H9 (cell line): ENCODE data around the gene TBC1D2. TPM values are rescaled to one million over a fixed set of nuclear protein-coding genes. Genes with fewer than 3 reads are reported as not detected.

Source experiments
- DNase-seq: peaks from one replicate; pipeline ENCODE4 v3.0.0-alpha.2; 2017
- H2AFZ ChIP-seq: one replicate; pipeline ENCODE4 v1.6.1; 2013; ENCODE audit warnings: mild to moderate bottlenecking, low read length, control low read depth, moderate library complexity
- H2AK5ac ChIP-seq: 2 replicates; pipeline ENCODE4 v1.6.1; 2013; ENCODE audit warnings: low read length, control low read depth, mixed read lengths; ENCODE audit not compliant: insufficient read length
- H2BK120ac ChIP-seq: one replicate; pipeline ENCODE4 v1.6.1; 2013; ENCODE audit warnings: low read depth, mild to moderate bottlenecking, low read length, control low read depth, inconsistent platforms; ENCODE audit not compliant: poor library complexity, severe bottlenecking
- H2BK12ac ChIP-seq: 2 replicates; pipeline ENCODE4 v1.6.1; 2013; ENCODE audit warnings: low read length, control low read depth, mixed read lengths, low read depth; ENCODE audit not compliant: insufficient read length
- H2BK15ac ChIP-seq: 2 replicates; pipeline ENCODE4 v1.6.1; 2013; ENCODE audit warnings: low read depth, low read length, control low read depth
- H2BK20ac ChIP-seq: one replicate; pipeline ENCODE4 v1.6.1; 2013; ENCODE audit warnings: low read depth, mild to moderate bottlenecking, low read length, control low read depth, inconsistent platforms; ENCODE audit not compliant: poor library complexity, severe bottlenecking
- H2BK5ac ChIP-seq: 2 replicates; pipeline ENCODE4 v1.6.1; 2013; ENCODE audit warnings: low read length, control low read depth, mixed read lengths; ENCODE audit not compliant: insufficient read length
- H3K14ac ChIP-seq: 2 replicates; pipeline ENCODE4 v1.6.1; 2013; ENCODE audit warnings: low read length, control low read depth; ENCODE audit not compliant: insufficient read depth
- H3K18ac ChIP-seq: 2 replicates; pipeline ENCODE4 v1.6.1; 2013; ENCODE audit warnings: low read depth, mild to moderate bottlenecking, mixed read lengths, low read length, control low read depth; ENCODE audit not compliant: insufficient read length
- H3K23ac ChIP-seq: 2 replicates; pipeline ENCODE4 v1.6.1; 2013; ENCODE audit warnings: low read length, control low read depth, mixed read lengths, low read depth; ENCODE audit not compliant: insufficient read length
- H3K23me2 ChIP-seq: 2 replicates; pipeline ENCODE4 v1.6.1; 2013; ENCODE audit warnings: low read depth, mild to moderate bottlenecking, mixed read lengths, low read length, control low read depth; ENCODE audit not compliant: insufficient read length, poor library complexity, severe bottlenecking
- H3K27ac ChIP-seq: 2 replicates; pipeline ENCODE4 v1.5.1; 2013; ENCODE audit warnings: low read length, control low read depth, mixed read lengths, low read depth; ENCODE audit not compliant: insufficient read length
- H3K27me3 ChIP-seq: 2 replicates; pipeline ENCODE4 v1.6.1; 2013; ENCODE audit warnings: low read length, control low read depth, inconsistent platforms; ENCODE audit not compliant: insufficient read depth
- H3K4ac ChIP-seq: 2 replicates; pipeline ENCODE4 v1.6.1; 2013; ENCODE audit warnings: low read depth, mild to moderate bottlenecking, control low read depth, inconsistent platforms, low read length, moderate library complexity
- H3K4me1 ChIP-seq: 2 replicates; pipeline ENCODE4 v1.6.1; 2013; ENCODE audit warnings: low read length, control low read depth, inconsistent platforms; ENCODE audit not compliant: insufficient read depth
- H3K4me2 ChIP-seq: 2 replicates; pipeline ENCODE4 v1.6.1; 2013; ENCODE audit warnings: low read length, control low read depth, mixed read lengths; ENCODE audit not compliant: insufficient read length, insufficient read depth
- H3K56ac ChIP-seq: 2 replicates; pipeline ENCODE4 v1.6.1; 2013; ENCODE audit warnings: low read depth, mild to moderate bottlenecking, mixed read lengths, low read length, control low read depth; ENCODE audit not compliant: insufficient read length
- H3K79me1 ChIP-seq: 2 replicates; pipeline ENCODE4 v1.6.1; 2013; ENCODE audit warnings: low read depth, mild to moderate bottlenecking, moderate library complexity, low read length, control low read depth, inconsistent platforms; ENCODE audit not compliant: insufficient read depth, poor library complexity, severe bottlenecking
- H3K79me2 ChIP-seq: 2 replicates; pipeline ENCODE4 v1.6.1; 2013; ENCODE audit warnings: low read length, control low read depth, inconsistent platforms; ENCODE audit not compliant: insufficient read depth
- H3K9ac ChIP-seq: 2 replicates; pipeline ENCODE4 v1.6.1; 2013; ENCODE audit warnings: low read length, control low read depth, mixed read lengths; ENCODE audit not compliant: insufficient read length; ENCODE audit errors: extremely low read depth
- H3K9me3 ChIP-seq: one replicate; pipeline ENCODE4 v1.6.1; 2013; ENCODE audit warnings: low read depth, low read length, inconsistent platforms; ENCODE audit not compliant: control insufficient read depth
- H3T11ph ChIP-seq: one replicate; pipeline ENCODE4 v1.6.1; 2013; ENCODE audit warnings: mild to moderate bottlenecking, low read length, control low read depth, inconsistent platforms
- H4K20me1 ChIP-seq: one replicate; pipeline ENCODE4 v1.6.1; 2013; ENCODE audit not compliant: control insufficient read depth, insufficient read length, insufficient read depth
- H4K5ac ChIP-seq: 2 replicates; pipeline ENCODE4 v1.6.1; 2013; ENCODE audit warnings: low read depth, mild to moderate bottlenecking, mixed read lengths, low read length, control low read depth; ENCODE audit not compliant: insufficient read length
- H4K8ac ChIP-seq: replicated peaks from 2 replicates; pipeline ENCODE4 v1.6.1; 2013; ENCODE audit warnings: low read length, control low read depth, mixed read lengths, low read depth; ENCODE audit not compliant: insufficient read length
- H4K91ac ChIP-seq: 2 replicates; pipeline ENCODE4 v1.6.1; 2013; ENCODE audit warnings: low read depth, mild to moderate bottlenecking, moderate library complexity, mixed read lengths, low read length, control low read depth; ENCODE audit not compliant: insufficient read length
- H3K27ac Mint-ChIP-seq, 3 experiments: 2 replicates in 2 of 3; 3 replicates in 1 of 3; pipeline ENCODE4 v1.8.0; 2020 to 2021; ENCODE audit warnings: mixed read lengths in 3 of 3, mild to moderate bottlenecking in 1 of 3, moderate library complexity in 1 of 3
- H3K27me3 Mint-ChIP-seq: 2 replicates; pipeline ENCODE4 v1.8.0; 2021; ENCODE audit warnings: low read depth, mild to moderate bottlenecking, moderate library complexity, mixed read lengths
- H3K36me3 Mint-ChIP-seq, 3 experiments: 2 replicates in 2 of 3; 3 replicates in 1 of 3; pipeline ENCODE4 v1.8.0; 2020 to 2021; ENCODE audit warnings: low read depth in 3 of 3, mixed read lengths in 3 of 3; ENCODE audit not compliant: insufficient read depth in 1 of 3
- H3K4me1 Mint-ChIP-seq, 2 experiments: 2 replicates each; pipeline ENCODE4 v1.8.0; 2020; ENCODE audit warnings: mixed read lengths in 2 of 2
- H3K4me3 Mint-ChIP-seq, 2 experiments: 2 replicates in 1 of 2; 3 replicates in 1 of 2; pipeline ENCODE4 v1.8.0; 2020 to 2021; ENCODE audit warnings: mild to moderate bottlenecking in 2 of 2, mixed read lengths in 2 of 2, moderate library complexity in 1 of 2
- H3K9me3 Mint-ChIP-seq, 2 experiments: 2 replicates in 1 of 2; 3 replicates in 1 of 2; pipeline ENCODE4 v1.8.0; 2020; ENCODE audit warnings: mild to moderate bottlenecking in 2 of 2, mixed read lengths in 2 of 2, moderate library complexity in 1 of 2
- CTCF ChIP-seq: fragments of 200-600 bp; sonication (generic); conservative IDR thresholded peaks from 3 replicates; pipeline ENCODE4 v1.8.0; 2021; ENCODE audit warnings: antibody characterized with exemption, mild to moderate bottlenecking
- WGBS: extraction: QIAGEN DNeasy Blood & Tissue Kit; methylation state at CpG from one replicate; pipeline ENCODE4 v1.1.7; 2013; ENCODE audit warnings: missing lambda C conversion rate, low lambda C conversion rate, mixed read lengths; ENCODE audit not compliant: insufficient read length; ENCODE audit errors: extremely low coverage; 5-methylcytosine and 5-hydroxymethylcytosine counted together
- total RNA-seq: library from RNA; stranded (reverse); gene quantifications from 2 replicates; pipeline ENCODE4 v1.2.1, GENCODE V29; 2021

The TBC1D2 gene
- total RNA-seq, 1 experiment from 2014 or later, result 2.9 TPM

- Histone ChIP-seq H4K20me1 (no peaks in the 10 kb centered on the region), H3K27me3 (no peaks in the 10 kb centered on the region), H3K27ac (no peak overlapping the region), H2AFZ (no peak overlapping the region), H3K4me2 (no peak overlapping the region), H3K79me1 (no peaks in the 10 kb centered on the region), H3K56ac (no peak overlapping the region), H2BK5ac (no peak overlapping the region), H4K5ac (no peak overlapping the region), H3K14ac (no peak overlapping the region), H3K79me2 (no peaks in the 10 kb centered on the region), H2BK120ac (no peak overlapping the region), H3K23me2 (no peaks in the 10 kb centered on the region), H2AK5ac (no peak overlapping the region), H2BK15ac (no peak overlapping the region), H3K9ac (no peak overlapping the region), H3K9me3 (no peaks in the 10 kb centered on the region), H3K4me1 (no peaks in the 10 kb centered on the region), H3K4ac (no peak overlapping the region), H3K18ac (no peak overlapping the region), H3K23ac (no peak overlapping the region), H4K8ac (no peak overlapping the region), H2BK20ac (no peak overlapping the region), H3T11ph (no peak overlapping the region), H4K91ac (no peak overlapping the region), H2BK12ac (no peak overlapping the region)
- H3K27ac Mint-ChIP-seq, result peak overlapping the region in 1 of 3 experiments; percentile 37; a peak in 1 of 7 replicates
- H3K9me3 Mint-ChIP-seq, result no peaks in the 10 kb centered on the region
- no peak for TF ChIP-seq CTCF
- peaks cover 12% of the 10 kb centered on the region in 2 experiments for H3K4me1 Mint-ChIP-seq
- peaks cover 0 to 1% (median 0%) of the 10 kb centered on the region in 3 experiments; a peak in 1 of 7 replicates for H3K36me3 Mint-ChIP-seq
- H3K4me3 Mint-ChIP-seq, result no peak overlapping the region
- no CpG with 5 or more reads among the region's 5 CpGs for WGBS
- no peaks in the 10 kb centered on the region for H3K27me3 Mint-ChIP-seq
- no peak for DNase-seq
Observed at GRCh38 chr9:98288881-98289280, 33.4 kb upstream of the TBC1D2 start.
